Osteoblast (primary cell): ENCODE data around the gene GADD45G. TPM values are rescaled to one million over a fixed set of nuclear protein-coding genes. Genes with fewer than 3 reads are reported as not detected.

Source experiments
- DNase-seq: peaks from one replicate; pipeline ENCODE4 v3.0.0; 2011; ENCODE audit warnings: low spot score, mixed read lengths; ENCODE audit not compliant: insufficient read length; ENCODE audit errors: missing footprints
- H2AFZ ChIP-seq: 2 replicates; pipeline ENCODE4 v1.6.0; 2011; ENCODE audit warnings: mild to moderate bottlenecking, low read length
- H3K27ac ChIP-seq: 2 replicates; pipeline ENCODE4 v1.5.1; 2011; ENCODE audit warnings: mild to moderate bottlenecking, low read depth, low read length, moderate library complexity
- H3K27me3 ChIP-seq: 2 replicates; pipeline ENCODE4 v1.6.0; 2012; ENCODE audit warnings: mild to moderate bottlenecking, control low read depth, inconsistent platforms, low read length, moderate library complexity; ENCODE audit not compliant: insufficient read depth
- H3K36me3 ChIP-seq: 2 replicates; pipeline ENCODE4 v1.5.1; 2011; ENCODE audit warnings: mild to moderate bottlenecking, low read length, control low read depth, moderate library complexity; ENCODE audit not compliant: insufficient read depth
- H3K4me1 ChIP-seq: 2 replicates; pipeline ENCODE4 v1.5.1; 2011; ENCODE audit warnings: mild to moderate bottlenecking, low read length, control low read depth, moderate library complexity; ENCODE audit not compliant: insufficient read depth
- H3K4me2 ChIP-seq: 2 replicates; pipeline ENCODE4 v1.6.0; 2011; ENCODE audit warnings: mild to moderate bottlenecking, low read length; ENCODE audit not compliant: insufficient read depth
- H3K4me3 ChIP-seq: fragments of 200-600 bp; sonication (generic); 3 replicates; pipeline ENCODE4 v1.5.1; 2012; ENCODE audit warnings: mild to moderate bottlenecking, low read length, inconsistent platforms; ENCODE audit not compliant: insufficient read depth
- H3K79me2 ChIP-seq: 2 replicates; pipeline ENCODE4 v1.6.0; 2012; ENCODE audit warnings: mild to moderate bottlenecking, low read length, control low read depth, inconsistent platforms; ENCODE audit not compliant: insufficient read depth
- H3K9me3 ChIP-seq: 2 replicates; pipeline ENCODE4 v1.5.1; 2011; ENCODE audit warnings: low read depth, low read length, control low read depth
- H4K20me1 ChIP-seq: 2 replicates; pipeline ENCODE4 v1.6.0; 2012; ENCODE audit warnings: mild to moderate bottlenecking, low read length, control low read depth; ENCODE audit not compliant: insufficient read depth
- CTCF ChIP-seq: IDR thresholded peaks from 2 replicates; pipeline ENCODE4 v1.5.1; 2011; ENCODE audit warnings: mild to moderate bottlenecking, low read depth, low read length, moderate library complexity; ENCODE audit errors: extremely low read depth
- total RNA-seq: library from RNA; depleted of rRNA; stranded (reverse); fragments of >200 nt; gene quantifications from 2 replicates; pipeline ENCODE4 v1.2.3, GENCODE V29; 2012

GADD45G gene
- total RNA-seq, 1 donor, result under 0.01 TPM

GRCh38 chr9:89640361-89640760 lies 35.5 kb downstream of the GADD45G start:
- DNase-seq, result no peak
- Histone ChIP-seq H3K27ac (no peak overlapping the region), H3K36me3 (no peaks in the 10 kb centered on the region), H3K4me3 (no peak overlapping the region), H3K27me3 (no peaks in the 10 kb centered on the region), H3K9me3 (no peaks in the 10 kb centered on the region), H3K79me2 (no peaks in the 10 kb centered on the region), H3K4me1 (no peaks in the 10 kb centered on the region), H3K4me2 (no peak overlapping the region), H2AFZ (no peak overlapping the region), H4K20me1 (no peaks in the 10 kb centered on the region)
- no peak for TF ChIP-seq CTCF

GRCh38 chr9:89640801-89641200 lies 36.0 kb downstream of the GADD45G start:
- H3K27me3 ChIP-seq, result no peaks in the 10 kb centered on the region
- TF ChIP-seq CTCF, result no peak
- H3K4me2 ChIP-seq, result no peak overlapping the region

GRCh38 chr9:89641980-89642379 lies 37.2 kb downstream of the GADD45G start:
- DNase-seq, result no peak
- no peaks in the 10 kb centered on the region for H3K4me1 ChIP-seq
- H4K20me1 ChIP-seq, result no peaks in the 10 kb centered on the region
- H3K36me3 ChIP-seq, result no peaks in the 10 kb centered on the region
- H3K27ac ChIP-seq, result no peak overlapping the region
- no peaks in the 10 kb centered on the region for H3K9me3 ChIP-seq
- no peak overlapping the region for H2AFZ ChIP-seq
- no peak for TF ChIP-seq CTCF
- no peak overlapping the region for H3K4me2 ChIP-seq
- no peaks in the 10 kb centered on the region for H3K27me3 ChIP-seq
- H3K4me3 ChIP-seq, result no peak overlapping the region
- no peaks in the 10 kb centered on the region for H3K79me2 ChIP-seq

More at GRCh38 chr9:89640801-89641200, 36.0 kb downstream of the GADD45G start:
- Histone ChIP-seq H3K36me3 (no peaks in the 10 kb centered on the region), H3K79me2 (no peaks in the 10 kb centered on the region), H2AFZ (no peak overlapping the region), H3K27ac (no peak overlapping the region), H3K4me1 (no peaks in the 10 kb centered on the region), H3K9me3 (no peaks in the 10 kb centered on the region), H3K4me3 (no peak overlapping the region), H4K20me1 (no peaks in the 10 kb centered on the region)
- no peak for DNase-seq

- DNase-seq, result no peak
- no peaks in the 10 kb centered on the region for H3K36me3 ChIP-seq
- H3K27ac ChIP-seq, result no peak overlapping the region
- H3K4me1 ChIP-seq, result no peaks in the 10 kb centered on the region
- H3K4me3 ChIP-seq, result no peak overlapping the region
- no peaks in the 10 kb centered on the region for H3K79me2 ChIP-seq
- H4K20me1 ChIP-seq, result no peaks in the 10 kb centered on the region
- no peaks in the 10 kb centered on the region for H3K27me3 ChIP-seq
- H2AFZ ChIP-seq, result no peak overlapping the region
- TF ChIP-seq CTCF, result no peak
- H3K9me3 ChIP-seq, result no peaks in the 10 kb centered on the region
- H3K4me2 ChIP-seq, result no peak overlapping the region
These were observed 38.0 kb downstream of the GADD45G start for GRCh38 chr9:89642789-89643188.
